IMR-90 (cell line): ENCODE measurements around the gene GNRH2.

Source experiments
- CHD1 ChIP-seq: IDR thresholded peaks from 2 replicates; pipeline ENCODE4 v1.6.1; 2012; ENCODE audit warnings: low read depth, low read length, improper control_type of control experiment
- CTCF ChIP-seq: conservative IDR thresholded peaks from 2 replicates; pipeline ENCODE4 v1.5.1; 2012; ENCODE audit warnings: mild to moderate bottlenecking, low read depth, low read length, improper control_type of control experiment
- FOS ChIP-seq: fragments of 150-350 bp; IDR thresholded peaks from 2 replicates; pipeline ENCODE4 v1.6.1; 2016; ENCODE audit warnings: low read depth, low read length
- MAFK ChIP-seq: IDR thresholded peaks from 2 replicates; pipeline ENCODE4 v1.6.1; 2012; ENCODE audit warnings: low read depth, low read length, improper control_type of control experiment
- MXI1 ChIP-seq: IDR thresholded peaks from 2 replicates; pipeline ENCODE4 v1.6.1; 2012; ENCODE audit warnings: low read depth, mild to moderate bottlenecking, low read length, moderate library complexity, borderline replicate concordance
- POLR2A ChIP-seq: IDR thresholded peaks from 2 replicates; pipeline ENCODE4 v1.6.1; 2012; ENCODE audit warnings: mild to moderate bottlenecking, low read depth, low read length
- RAD21 ChIP-seq: IDR thresholded peaks from 2 replicates; pipeline ENCODE4 v1.6.1; 2012; ENCODE audit warnings: low read length, improper control_type of control experiment
- USF2 ChIP-seq: fragments of 150-350 bp; IDR thresholded peaks from 2 replicates; pipeline ENCODE4 v1.6.1; 2017; ENCODE audit warnings: mild to moderate bottlenecking, antibody characterized with exemption, low read length, low read depth

GRCh38 chr20:3090565-3090964 lies 47.1 kb downstream of the GNRH2 start:
- TF ChIP-seq CTCF (no peak), FOS (no peak), MXI1 (no peak), RAD21 (no peak), CHD1 (no peak), POLR2A (no peak), USF2 (no peak), MAFK (no peak)
